ENCODE data around the gene HECW1. TPM values are rescaled to one million over a fixed set of nuclear protein-coding genes. Genes with fewer than 3 reads are reported as not detected.

The HECW1 gene
- polyA plus RNA-seq, 2 of the 4 experiments (the other 2 are of a cell fraction) = 11.3 TPM

DNA sequence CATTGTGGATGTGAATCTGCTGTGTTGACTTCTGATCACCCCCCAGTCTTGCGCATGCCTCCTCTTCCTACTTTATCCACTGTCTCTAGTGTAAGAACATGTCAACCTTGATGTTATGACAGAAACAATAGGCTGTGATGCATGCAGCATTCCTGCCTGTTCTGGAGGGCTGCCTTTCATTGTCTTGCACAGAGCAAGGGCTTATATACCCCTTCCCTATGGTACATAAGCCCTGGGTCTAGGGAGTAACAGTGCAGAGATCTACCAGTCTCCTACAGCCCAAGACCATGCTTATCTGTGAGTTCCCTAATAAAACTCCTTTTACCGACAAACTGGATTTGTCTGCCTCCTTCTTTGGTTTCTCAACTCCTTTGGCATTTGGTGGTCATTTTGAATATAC, 293.5 kb downstream of the HECW1 start (continued):
- TF ChIP-seq, protein P1, sequence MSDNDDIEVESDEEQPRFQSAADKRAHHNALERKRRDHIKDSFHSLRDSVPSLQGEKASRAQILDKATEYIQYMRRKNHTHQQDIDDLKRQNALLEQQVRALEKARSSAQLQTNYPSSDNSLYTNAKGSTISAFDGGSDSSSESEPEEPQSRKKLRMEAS (IDR thresholded peaks at IDR 0.05) = no peak
- no peak for TF ChIP-seq MAFK (IDR thresholded peaks at IDR 0.05; ENCODE audit: partially characterized antibody)
- TF ChIP-seq TFCP2L1 (CRISPR knock-in tag; IDR thresholded peaks at IDR 0.05) = no peak
- TF ChIP-seq USF2 (IDR thresholded peaks at IDR 0.05) = no peak
- TF ChIP-seq HDAC2 (IDR thresholded peaks at IDR 0.05) = no peak
- no peak for TF ChIP-seq ELK1 (IDR thresholded peaks at IDR 0.05; ENCODE audit: low read depth, low read length)
- TF ChIP-seq HOXB13 (CRISPR knock-in tag; IDR thresholded peaks at IDR 0.05; ENCODE audit: low read depth) = no peak
- no peak for TF ChIP-seq RCOR1 (IDR thresholded peaks at IDR 0.05; ENCODE audit: low read depth, low read length)

- H3K4me2 ChIP-seq = no peak overlapping the region
- H3K27ac ChIP-seq = no peak overlapping the region
- 70% methylated on average over 5 of the region's 5 CpGs for whole genome bisulfite sequencing (ENCODE audit: missing lambda C conversion rate)
- H3K4me3 ChIP-seq = no peak overlapping the region
- H3K4me1 ChIP-seq = no peaks in the 10 kb centered on the region
- ChIA-PET POLR2A (no interaction called here), CTCF (no interaction called here)
- DNase-seq (ENCODE audit: low read depth in 1 of 2, low spot score in 1 of 2) = no peak
- no peak for TF ChIP-seq MAFK (IDR thresholded peaks at IDR 0.05; ENCODE audit: partially characterized antibody)
- FAIRE-seq = no peak
- no peaks in the 10 kb centered on the region for H3K9me3 ChIP-seq
- ATAC-seq = no peak
These were observed 294.5 kb downstream of the HECW1 start for GRCh38 chr7:43406961-43407360.

DNA sequence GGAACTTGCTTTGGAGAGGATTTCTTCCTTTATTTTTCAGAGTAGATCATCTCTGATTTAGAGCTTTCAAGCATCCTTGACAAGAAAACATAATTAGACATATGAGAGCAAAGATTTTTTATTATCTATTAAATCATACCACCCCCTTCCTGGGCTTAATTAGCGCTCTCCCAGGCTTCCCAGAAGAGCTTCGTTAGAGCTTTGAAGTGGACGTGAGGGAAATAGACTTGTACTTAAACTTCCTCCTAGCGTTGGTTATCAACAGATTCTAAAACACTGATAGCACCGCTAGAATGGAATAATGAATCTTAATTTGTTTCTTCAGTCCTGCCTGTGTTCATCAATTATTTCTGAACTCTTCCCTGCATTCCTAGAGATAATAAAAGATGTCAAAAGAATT, 296.5 kb downstream of the HECW1 start:
- Histone ChIP-seq H3K4me1 (no peaks in the 10 kb centered on the region), H3K4me3 (no peak overlapping the region), H3K9me3 (no peaks in the 10 kb centered on the region), H3K27ac (no peak overlapping the region), H3K4me2 (no peak overlapping the region)
- WGBS (ENCODE audit: missing lambda C conversion rate) = 88% methylated on average over 5 of the region's 5 CpGs
- FAIRE-seq (no peak), DNase-seq (ENCODE audit: low read depth in 1 of 2, low spot score in 1 of 2) (no peak), ATAC-seq (no peak)
- ChIA-PET POLR2A (no interaction called here), CTCF (interaction anchor here (0.9 kb wide), 1 partner anchor 31 kb away, joined by 3 read pairs; no protein-coding TSS in a partner anchor)
- no peak for TF ChIP-seq RNF2 (IDR thresholded peaks at IDR 0.05; ENCODE audit: borderline replicate concordance, low read depth)
- no peak for TF ChIP-seq GATA3 (IDR thresholded peaks at IDR 0.05; ENCODE audit: borderline replicate concordance)
- no peak for TF ChIP-seq TFCP2L1 (CRISPR knock-in tag; IDR thresholded peaks at IDR 0.05)

- no peak for TF ChIP-seq TP53 (CRISPR knock-in tag; IDR thresholded peaks at IDR 0.05)
- TF ChIP-seq ZSCAN20 (CRISPR knock-in tag; IDR thresholded peaks at IDR 0.05) = no peak
- TF ChIP-seq, protein P2, sequence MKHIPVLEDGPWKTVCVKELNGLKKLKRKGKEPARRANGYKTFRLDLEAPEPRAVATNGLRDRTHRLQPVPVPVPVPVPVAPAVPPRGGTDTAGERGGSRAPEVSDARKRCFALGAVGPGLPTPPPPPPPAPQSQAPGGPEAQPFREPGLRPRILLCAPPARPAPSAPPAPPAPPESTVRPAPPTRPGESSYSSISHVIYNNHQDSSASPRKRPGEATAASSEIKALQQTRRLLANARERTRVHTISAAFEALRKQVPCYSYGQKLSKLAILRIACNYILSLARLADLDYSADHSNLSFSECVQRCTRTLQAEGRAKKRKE (CRISPR knock-in tag; IDR thresholded peaks at IDR 0.05; ENCODE audit: low read depth) = no peak
- TF ChIP-seq MAZ (IDR thresholded peaks at IDR 0.05; ENCODE audit: borderline replicate concordance, low read depth, low read length) = no peak
- TF ChIP-seq SMC3 (IDR thresholded peaks at IDR 0.05) = no peak
- TF ChIP-seq RCOR1 (IDR thresholded peaks at IDR 0.05; ENCODE audit: low read depth, low read length) = no peak
- TF ChIP-seq REST (IDR thresholded peaks at IDR 0.05) = no peak
- TF ChIP-seq RFX5 (IDR thresholded peaks at IDR 0.05) = no peak
- TF ChIP-seq MYC (IDR thresholded peaks at IDR 0.05; ENCODE audit: borderline replicate concordance, low read length) = no peak
- no peak for TF ChIP-seq RAD21 (conservative IDR thresholded peaks at IDR 0.05 in 1 of 2, IDR thresholded peaks at IDR 0.05 in 1 of 2)
- 98% methylated on average over 3 of the region's 3 CpGs for WGBS (ENCODE audit: missing lambda C conversion rate)
- DNase-seq (ENCODE audit: low read depth in 1 of 2, low spot score in 1 of 2) (no peak), ATAC-seq (no peak), FAIRE-seq (no peak)
- no peak overlapping the region for H3K4me2 ChIP-seq
- H3K27ac ChIP-seq = no peak overlapping the region
- H3K4me3 ChIP-seq = no peak overlapping the region
- no peaks in the 10 kb centered on the region for H3K9me3 ChIP-seq
- H3K4me1 ChIP-seq = no peaks in the 10 kb centered on the region
- ChIA-PET CTCF (no interaction called here), POLR2A (no interaction called here)
These were observed 305.0 kb downstream of the HECW1 start for GRCh38 chr7:43417455-43417854.
